Left lung (tissue), 10 donors: Measurements from ENCODE around the gene CAPZB. TPM values are rescaled to one million over a fixed set of nuclear protein-coding genes. Genes with fewer than 3 reads are reported as not detected.
"Not testable (repeated sequence)": the region's sequence is repeated elsewhere in the genome, so short reads cannot be mapped to it uniquely, and the experiment has no call there.

Experiments
- ATAC-seq: fragments of 200-7000 bp; cut with Tn5 transposase; one replicate; pipeline ENCODE4 v1.9.1; 2020; ENCODE audit warnings: moderate library complexity
- DNase-seq, 4 donors: peaks; one replicate each; pipeline ENCODE4 v3.0.0-alpha.2; 2013 to 2020
- H3K27ac ChIP-seq, 2 donors: fragments of 200-600 bp; sonication (generic) in 1 of 2; one replicate each; pipeline versions ENCODE4 v1.5.0 to v1.8.0; 2020 to 2021
- H3K27me3 ChIP-seq, 2 donors: fragments of 200-600 bp; sonication (generic) in 1 of 2; one replicate each; pipeline versions ENCODE4 v1.5.0 to v1.8.0; 2020 to 2021
- H3K36me3 ChIP-seq, 2 donors: fragments of 200-600 bp; sonication (generic) in 1 of 2; one replicate each; pipeline versions ENCODE4 v1.5.0 to v1.8.0; 2020 to 2021
- H3K4me1 ChIP-seq, 2 donors: fragments of 200-600 bp; one replicate each; pipeline ENCODE4 v1.8.0; 2021
- H3K4me3 ChIP-seq, 2 donors: fragments of 200-600 bp; sonication (generic) in 1 of 2; one replicate each; pipeline versions ENCODE4 v1.5.0 to v1.8.0; 2020 to 2021; ENCODE audit warnings: mild to moderate bottlenecking in 1 of 2
- H3K9me3 ChIP-seq, 2 donors: fragments of 200-600 bp; sonication (generic) in 1 of 2; one replicate each; pipeline versions ENCODE4 v1.5.0 to v1.8.0; 2020 to 2021
- intact Hi-C, 2 donors: fragments of 100-400 bp; cut with DNase I; formaldehyde crosslinking; loops; one replicate each; pipeline versions ENCODE4 v1.11.2 to v1.14.2; 2022
- polyA plus RNA-seq, 6 donors: library from polyadenylated mRNA; unstranded; fragments of 120-200 nt; gene quantifications; one replicate each; pipeline ENCODE4 v1.2.1, GENCODE V29; 2013; ENCODE audit not compliant: insufficient read length in 6 of 6
- total RNA-seq, 2 donors: library from RNA; stranded (reverse); fragmentation: NEBNext Ultra II Directional; extraction: Animal tissue kit (Norgen Biotek cat#: 25700); gene quantifications; one replicate each; pipeline ENCODE4 v1.2.1, GENCODE V29; 2021
- TF ChIP-seq, protein P1 (sequence below), 2 donors: fragments of 200-600 bp; sonication (generic) in 1 of 2; IDR thresholded peaks; one replicate each; pipeline versions ENCODE4 v1.5.0 to v1.8.0; 2021; ENCODE audit warnings: antibody characterized with exemption in 2 of 2
- donor health status: DM: no; HTN: yes; CAD: no.
- donor health status: DM: no; HTN: no; CAD: no.

CAPZB gene
- total and polyA plus RNA-seq, 8 donors: 223 to 327 (median 256) TPM

DNA sequence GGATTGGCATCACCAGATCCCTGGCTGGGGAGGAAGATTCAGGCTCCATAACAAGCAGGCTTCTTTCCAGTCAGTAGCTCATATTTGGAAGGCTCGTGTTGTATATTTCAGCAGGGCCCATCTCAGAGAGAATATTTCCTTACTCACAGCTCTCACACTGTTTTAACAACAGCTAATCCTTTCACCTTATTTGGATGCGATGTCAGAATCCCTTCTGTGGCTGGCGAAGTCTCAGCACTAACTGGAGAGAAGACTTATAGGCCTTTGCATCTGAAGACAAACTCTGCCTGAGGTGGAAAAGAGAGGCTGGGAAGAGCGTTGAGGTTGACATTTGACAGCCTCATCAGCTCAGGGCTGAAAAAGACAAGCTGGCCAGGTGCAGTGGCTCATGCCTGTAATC is 47.2 kb upstream of the CAPZB start:
- H3K9me3 ChIP-seq: peaks cover 0 to 16% of the 10 kb centered on the region in 2 donors
- H3K4me3 ChIP-seq: no peak overlapping the region
- DNase-seq (no peak), ATAC-seq (no peak)
- intact Hi-C loops: no loop called here
- H3K27me3 ChIP-seq: no peaks in the 10 kb centered on the region
- TF ChIP-seq, protein P1, sequence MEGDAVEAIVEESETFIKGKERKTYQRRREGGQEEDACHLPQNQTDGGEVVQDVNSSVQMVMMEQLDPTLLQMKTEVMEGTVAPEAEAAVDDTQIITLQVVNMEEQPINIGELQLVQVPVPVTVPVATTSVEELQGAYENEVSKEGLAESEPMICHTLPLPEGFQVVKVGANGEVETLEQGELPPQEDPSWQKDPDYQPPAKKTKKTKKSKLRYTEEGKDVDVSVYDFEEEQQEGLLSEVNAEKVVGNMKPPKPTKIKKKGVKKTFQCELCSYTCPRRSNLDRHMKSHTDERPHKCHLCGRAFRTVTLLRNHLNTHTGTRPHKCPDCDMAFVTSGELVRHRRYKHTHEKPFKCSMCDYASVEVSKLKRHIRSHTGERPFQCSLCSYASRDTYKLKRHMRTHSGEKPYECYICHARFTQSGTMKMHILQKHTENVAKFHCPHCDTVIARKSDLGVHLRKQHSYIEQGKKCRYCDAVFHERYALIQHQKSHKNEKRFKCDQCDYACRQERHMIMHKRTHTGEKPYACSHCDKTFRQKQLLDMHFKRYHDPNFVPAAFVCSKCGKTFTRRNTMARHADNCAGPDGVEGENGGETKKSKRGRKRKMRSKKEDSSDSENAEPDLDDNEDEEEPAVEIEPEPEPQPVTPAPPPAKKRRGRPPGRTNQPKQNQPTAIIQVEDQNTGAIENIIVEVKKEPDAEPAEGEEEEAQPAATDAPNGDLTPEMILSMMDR (IDR thresholded peaks at IDR 0.05): no peak
- no peaks in the 10 kb centered on the region for H3K36me3 ChIP-seq
- no peak overlapping the region for H3K27ac ChIP-seq
- H3K4me1 ChIP-seq: no peaks in the 10 kb centered on the region

- TF ChIP-seq, protein P1 (IDR thresholded peaks at IDR 0.05): no peak
- no peaks in the 10 kb centered on the region for H3K4me1 ChIP-seq
- no peak overlapping the region for H3K4me3 ChIP-seq
- ATAC-seq (no peak), DNase-seq (no peak)
- no peaks in the 10 kb centered on the region for H3K36me3 ChIP-seq
- H3K27me3 ChIP-seq: no peaks in the 10 kb centered on the region
- no peak overlapping the region for H3K27ac ChIP-seq
- intact Hi-C loops: no loop called here
- peaks cover 0 to 4% of the 10 kb centered on the region in 2 donors for H3K9me3 ChIP-seq
Observed at GRCh38 chr1:19529664-19530063, 44.3 kb upstream of the CAPZB start.

- intact Hi-C loops: no loop called here
- TF ChIP-seq, protein P1 (IDR thresholded peaks at IDR 0.05): no peak
- Histone ChIP-seq H3K4me1 (no peaks in the 10 kb centered on the region), H3K27me3 (no peaks in the 10 kb centered on the region), H3K27ac (no peak overlapping the region), H3K36me3 (no peaks in the 10 kb centered on the region), H3K9me3 (peaks cover 0 to 4% of the 10 kb centered on the region in 2 donors), H3K4me3 (no peak overlapping the region)
- no peak for ATAC-seq
- no peak for DNase-seq
Observed at GRCh38 chr1:19528438-19528837, 43.1 kb upstream of the CAPZB start.

- H3K9me3 ChIP-seq: no peaks in the 10 kb centered on the region
- TF ChIP-seq, protein P1 (IDR thresholded peaks at IDR 0.05): no peak
- H3K27me3 ChIP-seq: no peaks in the 10 kb centered on the region
- ATAC-seq: peak; percentile 89
- DNase-seq: no peak
- H3K4me3 ChIP-seq: no peak overlapping the region
- no peaks in the 10 kb centered on the region for H3K4me1 ChIP-seq
- intact Hi-C loops: no loop called here
- H3K27ac ChIP-seq: no peak overlapping the region
- no peaks in the 10 kb centered on the region for H3K36me3 ChIP-seq
Observed at GRCh38 chr1:19525607-19526545, 40.5 kb upstream of the CAPZB start.

- no peaks in the 10 kb centered on the region for H3K36me3 ChIP-seq
- H3K4me3 ChIP-seq: no peak overlapping the region
- no peak for DNase-seq
- intact Hi-C loops: no loop called here
- TF ChIP-seq, protein P1 (IDR thresholded peaks at IDR 0.05): no peak
- H3K9me3 ChIP-seq: no peaks in the 10 kb centered on the region
- no peak for ATAC-seq
- H3K27me3 ChIP-seq: no peaks in the 10 kb centered on the region
- no peaks in the 10 kb centered on the region for H3K4me1 ChIP-seq
- no peak overlapping the region for H3K27ac ChIP-seq
Observed at GRCh38 chr1:19524791-19525190, 39.5 kb upstream of the CAPZB start.

DNA sequence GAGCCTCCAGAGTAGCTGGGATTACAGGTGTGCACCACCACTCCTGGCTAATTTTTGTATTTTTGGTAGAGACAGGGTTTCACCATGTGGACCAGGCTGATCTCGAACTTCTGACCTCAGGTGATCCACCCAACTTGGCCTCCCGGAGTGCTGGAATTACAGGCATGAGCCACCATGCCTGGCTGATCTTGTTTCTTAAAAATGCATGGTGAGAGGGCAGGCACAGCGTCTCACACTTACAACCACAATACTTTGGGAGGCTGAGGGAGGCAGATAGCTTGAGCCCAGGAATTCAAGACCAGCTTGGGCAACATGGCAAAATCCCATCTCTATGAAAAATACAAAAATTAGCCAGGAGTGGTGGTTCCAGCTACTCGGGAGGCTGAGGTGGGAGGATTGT is 37.2 kb upstream of the CAPZB start:
- H3K4me1 ChIP-seq, H3K36me3 ChIP-seq, H3K27ac ChIP-seq, H3K9me3 ChIP-seq, intact Hi-C loops, H3K4me3 ChIP-seq, H3K27me3 ChIP-seq, ATAC-seq, DNase-seq: not testable (repeated sequence)
